HG03045 (cell line): ENCODE data around the gene ZNF511.
"Not testable (repeated sequence)": the region's sequence is repeated elsewhere in the genome, so short reads cannot be mapped to it uniquely, and the experiment has no call there.

Experiments
- ATAC-seq: cut with Tn5 transposase; IDR thresholded peaks from one replicate; pipeline ENCODE4 v1.9.1; 2021; ENCODE audit warnings: mild to moderate bottlenecking, moderate library complexity; ENCODE audit not compliant: unreplicated experiment

The ZNF511 gene

DNA sequence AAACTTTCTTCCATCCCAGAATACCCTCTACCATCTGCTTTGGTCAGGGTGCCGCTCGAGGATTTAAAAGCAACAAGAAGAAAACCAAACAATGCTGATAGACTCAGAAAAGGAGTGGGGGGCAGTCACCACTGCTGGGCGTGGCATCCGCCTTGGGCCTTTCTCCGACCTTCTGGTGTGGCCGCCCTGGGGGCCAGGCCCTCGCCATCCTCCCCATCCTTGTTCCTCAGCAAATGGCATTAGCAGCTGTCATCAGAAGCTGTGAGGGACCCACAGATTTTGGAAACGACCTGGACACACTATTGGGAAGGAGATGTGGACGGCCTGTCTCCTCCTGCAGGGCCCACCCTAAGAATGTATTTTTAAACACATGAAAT, 4.0 kb downstream of the ZNF511 start:
- ATAC-seq: no peak

DNA sequence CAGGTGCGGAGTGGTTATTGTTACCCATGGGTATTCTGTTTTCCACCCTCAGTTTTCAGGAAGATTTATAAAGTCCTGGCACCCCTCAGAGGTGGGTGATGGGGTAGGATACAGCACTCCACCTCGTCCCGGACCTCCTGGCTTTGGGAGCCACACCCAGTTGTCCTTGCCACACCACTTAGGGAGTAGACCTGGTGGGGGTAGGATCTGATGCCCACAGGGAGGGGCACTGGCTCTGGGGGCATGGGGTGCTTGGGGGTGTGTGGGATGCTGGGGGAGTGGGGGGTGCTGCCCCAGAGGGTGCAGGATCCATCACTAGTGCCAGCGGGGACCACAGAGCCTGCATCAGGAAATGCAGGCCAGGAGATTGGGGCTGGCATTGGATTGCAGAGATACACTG, 4.5 kb downstream of the ZNF511 start:
- no peak for ATAC-seq

DNA sequence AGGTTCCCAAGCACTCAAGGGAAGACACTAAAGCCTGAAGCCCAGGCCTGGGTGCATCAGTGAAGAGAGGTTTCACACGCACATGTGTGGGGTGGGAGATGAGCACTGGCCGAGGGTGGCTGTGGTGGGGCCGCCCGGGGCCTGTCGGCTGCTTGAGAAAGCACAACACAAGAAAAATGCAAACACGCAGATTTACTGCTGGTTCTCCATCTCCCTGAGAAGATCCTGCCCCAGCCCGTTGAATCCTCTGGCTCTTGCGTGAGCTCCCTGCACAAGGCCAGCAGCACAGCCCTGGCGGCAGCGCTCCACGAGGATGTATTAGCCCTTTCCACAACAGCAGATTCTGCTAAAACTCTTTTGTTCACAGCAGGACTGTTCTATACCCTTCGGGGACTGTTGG, 6.2 kb downstream of the ZNF511 start:
- ATAC-seq: no peak

DNA sequence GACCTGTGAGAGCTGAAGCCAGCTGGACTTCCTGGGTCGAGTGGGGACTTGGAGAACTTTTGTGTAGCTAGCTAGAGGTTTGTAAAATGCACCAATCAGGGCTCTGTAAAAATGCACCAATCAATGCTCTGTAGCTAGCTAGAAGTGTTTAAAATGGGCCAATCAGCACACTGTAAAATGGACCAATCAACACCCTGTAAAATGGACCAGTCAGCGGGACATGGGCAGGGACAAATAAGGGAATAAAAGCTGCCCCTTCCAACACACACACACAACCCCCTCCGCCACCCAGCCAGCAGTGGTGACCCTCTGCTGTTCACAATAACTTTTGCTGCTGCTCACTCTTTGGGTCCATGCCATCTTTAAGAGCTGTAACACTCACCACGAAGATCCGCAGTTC, 7.1 kb downstream of the ZNF511 start:
- no peak for ATAC-seq

DNA sequence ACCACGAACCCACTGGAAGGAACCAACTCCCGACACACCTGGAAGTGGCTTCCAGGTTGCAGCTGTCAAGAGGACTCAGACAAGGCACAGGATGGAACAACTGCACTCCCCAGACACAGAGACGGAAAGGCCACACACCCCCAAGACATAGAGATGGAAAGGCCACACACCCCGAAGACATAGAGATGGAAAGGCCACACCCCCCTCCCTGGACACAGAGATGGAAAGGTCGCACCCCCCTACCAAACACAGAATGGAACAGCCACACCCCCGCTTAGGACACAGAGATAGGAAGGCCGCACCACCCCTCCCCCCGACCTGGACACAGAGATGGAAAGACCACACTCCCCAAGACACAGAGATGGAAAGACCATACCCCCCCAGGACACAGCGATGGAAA, 7.6 kb downstream of the ZNF511 start:
- no peak for ATAC-seq

DNA sequence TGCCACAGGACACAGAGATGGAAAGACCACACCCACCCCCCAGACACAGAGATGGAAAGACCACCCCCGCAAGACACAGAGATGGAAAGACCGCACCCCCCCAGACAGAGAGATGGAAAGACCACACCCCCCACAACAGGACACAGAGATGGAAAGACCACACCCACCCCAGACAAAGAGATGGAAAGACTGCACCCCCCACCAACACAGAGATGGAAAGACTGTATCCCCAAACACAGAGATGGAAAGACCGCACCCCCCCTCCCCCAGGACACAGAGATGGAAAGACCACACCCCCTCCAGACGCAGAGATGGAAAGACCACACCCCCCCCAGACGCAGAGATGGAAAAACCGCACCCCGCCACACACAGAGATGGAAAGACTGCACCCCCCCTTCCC, 8.0 kb downstream of the ZNF511 start:
- no peak for ATAC-seq

DNA sequence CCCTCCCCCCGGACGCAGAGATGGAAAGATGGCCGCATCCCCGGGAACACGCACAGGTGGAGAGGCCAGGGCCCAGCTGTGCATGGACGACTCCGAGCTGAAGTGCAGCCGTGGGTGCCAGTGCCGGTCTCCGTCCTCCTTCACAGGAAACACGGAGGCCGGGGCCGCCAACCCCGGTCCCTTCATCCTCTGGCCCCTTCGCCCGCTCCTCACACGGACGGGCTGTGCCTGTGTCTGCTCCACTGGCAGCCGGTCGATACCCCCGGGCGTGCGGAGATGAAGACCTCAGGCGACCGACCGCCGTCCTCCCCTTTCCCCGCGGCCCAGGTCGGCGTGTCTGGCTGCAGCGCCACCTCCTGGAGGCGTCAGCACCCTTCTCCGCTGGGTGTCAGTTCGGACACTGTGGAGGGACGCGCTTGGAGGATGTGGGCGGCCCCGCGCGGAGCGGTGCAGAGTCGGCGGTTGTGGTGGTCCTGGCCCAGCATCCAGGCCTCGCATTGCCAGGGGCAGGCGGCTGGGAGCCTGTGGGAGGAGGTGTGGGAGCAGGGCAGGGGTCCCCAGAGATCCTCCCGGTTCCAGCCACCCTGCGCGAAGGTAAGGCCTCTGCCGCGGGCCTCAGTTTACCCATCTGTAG, 9.9 kb downstream of the ZNF511 start:
- no peak for ATAC-seq

DNA sequence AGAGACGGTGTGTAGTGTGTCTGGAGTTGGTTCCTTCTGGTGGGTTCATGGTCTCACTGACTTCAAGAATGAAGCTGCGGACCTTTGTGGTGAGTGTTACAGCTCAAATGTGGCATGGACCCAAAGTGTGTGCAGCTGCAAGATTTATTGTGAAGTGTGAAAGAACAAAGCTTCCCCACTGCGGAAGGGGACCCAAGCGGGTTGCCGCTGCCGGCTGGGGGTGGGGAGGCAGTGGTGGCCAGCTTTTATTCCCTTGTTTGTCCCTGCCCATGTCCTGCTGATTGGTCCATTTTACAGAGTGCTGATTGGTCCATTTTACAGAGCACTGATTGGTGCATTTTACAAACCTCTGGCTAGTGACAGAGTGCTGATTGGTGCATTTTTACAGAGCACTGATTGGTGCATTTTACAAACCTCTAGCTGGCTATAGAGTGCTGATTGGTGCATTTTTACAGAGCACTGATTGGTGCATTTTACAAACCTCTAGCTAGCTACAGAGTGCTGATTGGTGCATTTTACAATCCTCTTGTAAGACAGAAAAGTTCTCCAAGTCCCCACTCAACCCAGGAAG, 12.2 kb downstream of the ZNF511 start:
- ATAC-seq: not testable (repeated sequence)

DNA sequence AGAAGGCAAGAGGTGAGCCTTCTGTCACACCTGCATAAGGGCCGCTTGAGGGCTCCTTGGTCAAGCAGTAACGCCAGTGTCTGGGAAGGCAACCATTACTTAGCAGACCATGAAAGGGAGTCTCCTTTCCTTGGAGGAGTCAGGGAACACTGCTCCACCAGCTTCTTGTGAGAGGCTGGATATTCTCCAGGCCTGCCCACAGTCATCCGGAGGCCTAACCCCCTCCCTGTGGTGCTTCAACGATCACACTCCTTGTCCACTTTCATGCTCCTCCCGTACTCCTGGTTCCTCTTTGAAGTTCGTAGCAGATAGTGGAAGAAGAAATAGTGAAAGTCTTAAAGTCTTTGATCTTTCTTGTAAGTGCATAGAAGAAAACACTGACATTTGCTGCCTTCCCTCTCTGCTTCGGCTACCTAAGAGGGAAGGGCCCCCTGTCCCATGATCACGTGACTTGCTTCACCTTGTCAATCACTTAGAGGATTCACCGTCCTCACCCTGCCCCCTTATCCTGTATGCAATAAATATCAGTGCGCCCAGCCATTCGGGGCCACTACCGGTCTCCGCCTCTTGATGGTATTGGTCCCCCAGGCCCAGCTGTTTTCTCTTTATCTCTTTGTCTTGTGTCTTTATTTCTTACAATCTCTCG, 13.5 kb downstream of the ZNF511 start:
- ATAC-seq: not testable (repeated sequence)

DNA sequence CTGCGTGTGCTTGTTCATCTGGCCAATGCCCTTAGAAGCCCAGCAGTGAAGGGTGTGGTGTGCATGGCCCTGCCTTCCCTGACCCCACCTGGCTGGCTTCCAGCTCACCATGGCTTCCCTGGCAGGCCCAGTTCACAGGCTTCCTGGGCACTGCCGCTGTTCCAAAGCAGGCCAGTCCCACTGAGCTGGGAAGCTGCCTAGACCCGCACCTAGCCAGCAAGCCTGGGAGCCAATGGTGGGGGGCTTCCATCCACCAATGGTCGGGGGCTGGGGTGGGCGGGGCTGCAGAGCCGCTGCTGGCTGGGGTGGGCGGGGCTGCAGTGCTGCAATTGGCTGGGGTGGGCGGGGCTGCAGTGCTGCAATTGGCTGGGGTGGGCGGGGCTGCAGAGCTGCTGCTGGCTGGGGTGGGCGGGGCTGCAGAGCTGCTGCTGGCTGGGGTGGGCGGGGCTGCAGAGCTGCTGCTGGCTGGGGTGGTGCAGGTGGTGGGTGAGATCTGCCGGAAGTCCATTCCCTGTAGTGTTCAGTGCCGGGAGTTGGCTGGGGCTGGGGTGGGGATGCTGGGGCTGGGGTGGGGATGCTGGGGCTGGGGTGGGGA, 15.6 kb downstream of the ZNF511 start:
- no peak for ATAC-seq

DNA sequence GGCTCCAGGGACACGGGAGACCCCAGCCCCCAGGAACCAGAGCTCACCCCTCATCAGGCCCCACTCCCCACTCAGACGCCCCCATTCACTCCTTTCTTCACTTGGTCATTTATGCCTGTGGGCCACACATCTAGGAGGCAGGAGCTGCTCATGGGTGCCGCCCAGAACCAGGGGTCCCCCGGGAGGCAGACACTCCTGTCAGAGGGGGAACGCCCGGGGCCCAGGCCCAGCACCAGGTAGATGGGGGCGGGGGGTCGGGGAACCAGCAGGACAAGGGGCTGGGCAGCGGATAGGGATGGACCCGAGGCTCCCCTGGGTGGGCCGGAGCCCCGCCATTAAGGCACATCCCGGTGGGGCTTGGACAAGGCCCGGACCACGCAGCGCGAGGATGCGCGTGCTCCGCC, 16.1 kb downstream of the ZNF511 start:
- ATAC-seq: no peak

DNA sequence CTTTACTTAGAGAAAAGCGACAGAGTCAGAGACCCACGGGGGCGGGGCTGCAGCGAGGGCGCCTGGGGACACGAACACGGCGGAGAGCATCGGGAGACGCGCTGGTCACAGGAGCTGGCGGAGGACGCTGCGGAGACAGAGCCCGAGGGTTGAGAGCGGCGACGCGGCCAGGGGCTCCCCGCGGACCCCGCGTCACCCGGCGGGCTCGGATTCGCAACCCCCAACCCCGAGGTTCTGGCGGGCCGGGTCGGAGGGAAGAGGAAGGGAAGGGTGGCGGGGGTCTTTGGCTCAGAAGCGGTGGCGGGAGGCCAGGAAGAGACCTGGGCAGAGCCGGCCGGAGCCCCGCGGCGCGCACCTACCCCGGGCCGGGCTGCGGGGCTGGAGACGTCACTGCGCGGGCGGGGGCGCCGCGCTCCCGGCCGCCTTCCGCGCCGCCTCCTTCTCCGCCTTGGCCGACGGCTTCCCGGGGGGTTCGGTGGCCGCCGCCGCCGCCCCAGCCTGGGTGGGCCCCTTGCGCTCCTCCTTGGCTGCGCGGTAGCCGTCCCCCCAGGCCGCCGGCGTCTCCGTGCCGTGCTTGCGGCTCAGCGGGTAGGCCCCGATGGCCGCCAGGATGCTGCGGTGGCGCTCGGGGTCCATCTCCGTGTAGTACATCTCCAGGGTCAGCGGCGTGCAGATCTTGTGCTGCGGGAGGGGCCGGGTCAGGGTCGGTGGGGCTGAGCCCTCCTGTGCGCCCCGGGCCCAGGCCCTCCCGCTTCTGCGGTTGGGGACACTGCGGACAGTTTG, 16.9 kb downstream of the ZNF511 start:
- ATAC-seq: no peak

DNA sequence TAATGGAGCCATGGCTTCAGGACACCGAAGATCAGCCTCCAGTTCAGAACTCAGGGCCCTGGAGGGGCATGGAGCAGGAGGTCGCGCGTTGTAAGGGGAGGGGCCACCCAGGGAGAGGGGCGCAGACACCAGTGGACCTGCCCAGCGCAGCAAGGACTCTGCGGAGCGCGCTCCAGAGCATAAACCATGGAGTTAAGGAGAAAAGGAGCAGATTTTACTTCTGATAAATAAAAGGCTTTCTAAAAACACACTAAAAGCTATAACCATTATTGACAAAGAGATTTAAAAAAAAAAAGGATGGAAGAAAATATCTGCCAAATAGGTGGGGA, 17.5 kb downstream of the ZNF511 start:
- no peak for ATAC-seq

DNA sequence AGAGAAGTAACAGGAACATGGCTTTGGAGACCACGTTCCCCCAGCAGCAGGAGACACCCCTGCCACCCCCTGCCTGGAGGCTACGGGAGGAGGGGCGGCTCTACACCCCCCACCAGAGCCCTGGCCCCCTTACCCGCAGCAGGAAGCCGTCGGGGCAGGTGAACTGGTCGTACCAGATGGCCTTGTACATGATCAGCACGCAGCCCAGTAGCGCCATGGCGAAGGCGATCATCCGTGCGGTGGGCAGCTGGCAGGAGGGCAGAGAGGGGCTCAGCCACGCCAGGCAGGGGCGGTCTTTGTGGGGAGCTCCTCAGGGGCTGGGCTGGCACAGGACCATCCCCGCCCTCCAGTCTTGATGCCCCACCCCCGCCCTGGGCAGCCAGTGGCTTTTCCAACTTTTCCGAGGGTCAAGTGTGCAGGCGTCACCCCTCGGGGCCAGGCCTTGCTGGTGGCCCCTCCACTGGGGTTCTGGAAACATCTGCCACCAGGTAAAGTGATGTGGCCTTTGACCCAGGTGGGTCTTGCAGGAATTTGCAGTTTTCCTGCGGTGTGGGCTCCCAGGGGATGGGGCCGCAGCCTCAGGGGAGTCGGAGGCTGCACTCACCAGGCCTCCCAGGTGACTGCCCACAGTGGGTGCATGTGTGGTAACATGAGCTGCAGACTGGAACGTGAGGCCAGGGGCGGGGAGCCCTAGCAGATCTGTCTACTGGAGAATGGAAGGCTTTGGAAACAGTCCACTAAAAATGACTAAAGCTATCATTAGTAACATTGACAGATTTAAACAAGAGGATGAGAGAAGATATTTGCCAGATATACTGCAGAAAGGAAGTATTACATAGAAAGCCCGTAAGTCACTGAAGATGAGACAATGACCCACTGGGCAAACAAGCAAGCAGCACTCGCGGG, 18.3 kb downstream of the ZNF511 start:
- no peak for ATAC-seq

DNA sequence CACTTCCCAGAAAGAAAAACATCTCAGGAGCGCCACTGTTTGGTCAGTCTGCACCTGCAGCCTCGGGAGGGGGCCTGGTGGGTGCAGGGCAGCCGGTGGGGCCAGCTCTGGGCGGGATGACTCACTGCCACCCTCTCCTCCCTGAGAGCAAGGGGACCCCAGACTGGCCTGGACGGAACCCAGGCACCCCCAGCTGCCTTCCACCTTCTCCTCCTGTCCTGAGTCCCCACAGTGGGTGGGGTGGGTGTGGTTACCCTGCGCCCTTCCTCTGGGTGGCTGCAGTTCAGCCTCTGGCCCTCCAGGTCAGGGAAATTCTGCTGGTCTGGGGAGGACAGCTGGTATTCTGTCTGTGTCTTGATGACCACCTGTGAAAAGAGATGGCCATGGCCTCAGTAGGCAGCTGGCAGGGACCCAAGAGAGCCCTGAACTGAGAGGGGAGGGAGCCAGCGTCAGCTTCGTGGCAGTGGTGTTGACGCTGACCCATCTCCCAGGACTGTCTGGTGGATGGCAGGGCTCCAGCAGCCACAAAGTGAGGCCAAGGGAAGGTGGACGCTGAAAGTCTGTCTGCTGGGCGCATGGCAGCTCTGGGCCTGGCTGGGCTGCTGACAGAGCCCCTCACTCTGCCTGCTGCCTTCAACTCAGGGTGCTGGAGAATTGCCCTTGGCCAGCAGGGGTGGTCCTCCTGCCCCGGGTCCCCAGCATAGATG, 19.1 kb downstream of the ZNF511 start:
- no peak for ATAC-seq

DNA sequence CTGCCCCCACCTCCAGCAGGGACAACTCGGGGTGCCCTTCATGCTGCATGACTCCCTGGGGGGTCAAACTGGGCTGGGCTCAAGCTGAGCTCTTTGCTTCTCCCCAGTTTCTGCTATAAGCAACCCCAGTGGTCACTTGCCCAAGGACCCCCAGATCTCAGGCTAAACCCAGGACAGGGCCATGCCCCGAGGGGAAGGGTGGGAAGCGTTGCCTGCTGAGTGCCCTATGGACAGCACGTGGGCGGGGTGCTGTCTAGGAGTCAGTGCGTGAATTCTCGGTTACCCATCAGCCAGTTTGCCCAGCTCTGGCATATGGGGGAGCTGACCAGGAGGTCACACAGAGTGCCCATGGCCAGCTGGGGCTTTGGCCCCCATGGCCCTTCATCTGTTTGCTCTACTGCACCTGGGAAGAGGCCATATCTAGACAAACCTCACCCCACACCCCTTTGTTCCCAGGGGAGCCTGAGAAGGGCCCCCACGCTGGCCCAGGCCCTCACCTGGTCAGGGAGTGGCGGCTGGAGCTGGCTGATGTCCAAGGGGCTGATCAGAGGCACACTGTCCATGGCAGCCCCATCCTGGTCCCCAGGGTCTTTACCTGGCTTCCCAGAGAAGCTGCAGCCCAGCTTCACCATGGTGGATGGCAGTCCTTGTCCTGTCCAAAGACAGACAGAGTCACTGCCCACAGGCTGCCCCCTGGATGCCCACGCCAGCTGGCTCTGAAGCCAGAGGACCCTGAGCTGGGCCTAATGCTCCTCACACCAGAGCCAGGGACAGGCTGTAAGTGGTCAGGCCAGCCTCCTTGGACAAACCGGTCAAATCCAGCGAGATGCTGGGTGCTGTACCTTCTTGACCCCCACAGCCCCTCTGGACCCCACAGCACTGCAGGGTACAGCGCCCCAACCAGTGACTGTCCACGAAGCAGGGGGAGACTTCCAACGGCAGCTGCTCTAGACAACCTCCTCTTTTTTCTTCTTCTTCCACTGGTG, 19.9 kb downstream of the ZNF511 start:
- ATAC-seq: no peak

DNA sequence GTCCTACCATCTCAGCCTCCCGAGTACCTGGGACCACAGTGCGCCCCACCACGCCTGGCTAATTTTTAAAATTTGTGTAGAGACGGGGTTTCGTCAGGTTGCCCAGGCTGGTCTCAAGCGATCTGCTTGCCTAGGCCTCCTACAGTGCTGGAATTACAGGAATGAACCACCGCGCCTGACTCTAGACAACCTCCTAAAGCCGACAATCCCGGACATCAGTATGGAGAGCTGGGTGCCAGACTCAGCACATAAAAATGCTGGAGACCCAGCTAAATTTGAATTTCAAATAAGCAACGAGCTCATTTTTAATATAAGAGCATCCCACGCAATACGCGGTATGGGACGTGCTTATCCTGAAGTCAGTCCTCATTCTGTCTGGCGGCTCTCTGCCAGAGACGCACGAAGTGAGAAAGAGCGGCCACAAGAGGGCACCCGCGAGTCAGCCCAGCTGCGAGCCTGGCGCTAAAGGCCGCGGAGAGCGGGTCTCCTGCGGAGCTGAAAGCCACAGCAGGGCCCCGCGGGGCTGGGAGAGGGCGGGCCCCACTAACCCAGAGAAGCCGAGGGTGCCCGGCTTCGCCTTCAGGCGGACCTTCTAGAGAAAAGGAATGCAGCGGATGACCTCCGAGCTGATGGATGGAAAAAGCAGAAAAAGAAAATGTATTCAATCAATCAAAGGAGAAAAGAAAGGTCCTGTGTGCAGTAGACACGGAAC, 20.9 kb downstream of the ZNF511 start:
- ATAC-seq: peak; percentile 81
